Small intestine (tissue), 7 donors: ENCODE data around the gene USP24. TPM values are rescaled to one million over a fixed set of nuclear protein-coding genes. Genes with fewer than 3 reads are reported as not detected.

Source experiments
- DNase-seq, 2 donors: peaks; one replicate each; pipeline versions ENCODE4 v3.0.0 to v3.0.0-alpha.2; 2013
- FAIRE-seq: peaks from 2 replicates; lab custom pipeline; 2012; peaks lifted over from hg19 to GRCh38; lab: Jason Lieb, UNC
- H3K27ac ChIP-seq, 3 donors: one replicate each; pipeline ENCODE4 v1.5.1; 2013; ENCODE audit warnings: low read length in 2 of 3, mild to moderate bottlenecking in 2 of 3, control low read depth in 1 of 3, inconsistent platforms in 1 of 3, low read depth in 1 of 3, moderate library complexity in 1 of 3
- H3K27me3 ChIP-seq, 3 donors: one replicate each; pipeline ENCODE4 v1.6.1; 2013; ENCODE audit warnings: low read length in 3 of 3, inconsistent platforms in 1 of 3; ENCODE audit not compliant: control insufficient read depth in 3 of 3, insufficient read depth in 3 of 3
- H3K36me3 ChIP-seq, 3 donors: one replicate each; pipeline ENCODE4 v1.6.1; 2013; ENCODE audit warnings: low read length in 3 of 3, inconsistent platforms in 1 of 3, low read depth in 1 of 3, mild to moderate bottlenecking in 1 of 3, moderate library complexity in 1 of 3; ENCODE audit not compliant: control insufficient read depth in 3 of 3, insufficient read depth in 2 of 3
- H3K4me1 ChIP-seq, 3 donors: one replicate each; pipeline ENCODE4 v1.6.1; 2013; ENCODE audit warnings: low read length in 2 of 3, inconsistent platforms in 1 of 3, low read depth in 1 of 3, mild to moderate bottlenecking in 1 of 3, moderate library complexity in 1 of 3; ENCODE audit not compliant: control insufficient read depth in 3 of 3, insufficient read depth in 2 of 3
- H3K4me3 ChIP-seq, 3 donors: one replicate each; pipeline ENCODE4 v1.5.1; 2013; ENCODE audit warnings: low read length in 3 of 3, control low read depth in 1 of 3, inconsistent platforms in 1 of 3, low read depth in 1 of 3, mild to moderate bottlenecking in 1 of 3, moderate library complexity in 1 of 3
- H3K9me3 ChIP-seq, 2 donors: one replicate each; pipeline ENCODE4 v1.6.1; 2013; ENCODE audit warnings: low read depth in 1 of 2, low read length in 1 of 2; ENCODE audit not compliant: control insufficient read depth in 2 of 2, insufficient read depth in 1 of 2
- WGBS, 3 donors: extraction: QIAGEN DNeasy Blood & Tissue Kit; methylation state at CpG; one replicate each; pipeline ENCODE4 v1.1.7; 2013; 5-methylcytosine and 5-hydroxymethylcytosine counted together
- polyA plus RNA-seq, 4 donors: library from polyadenylated mRNA; stranded (reverse) in 3 of 4; unstranded in 1 of 4; fragments of 200-250 nt in 3 of 4; fragments of 120-200 nt in 1 of 4; gene quantifications; one replicate each; pipeline versions ENCODE4 v1.2.1 to v1.2.3, GENCODE V29; 2013
- donor health status: healthy with polysubstance abuse.
- donor health status: control.
- donor health status: control.
- donor health status: Bipolar disorder and iron deficiency.
- donor health status: healthy.

USP24 gene
- polyA plus RNA-seq, 4 donors, result 7.3 to 38.3 (median 11.2) TPM

GRCh38 chr1:55045430-55045829, 169.7 kb downstream of the USP24 start:
- Histone ChIP-seq H3K27me3 (peaks cover 0 to 14% (median 2%) of the 10 kb centered on the region in 3 donors), H3K27ac (no peak overlapping the region), H3K36me3 (peaks cover 0 to 4% (median 0%) of the 10 kb centered on the region in 3 donors), H3K4me1 (peaks cover 0 to 7% (median 0%) of the 10 kb centered on the region in 3 donors), H3K9me3 (no peaks in the 10 kb centered on the region), H3K4me3 (no peak overlapping the region)
- WGBS, 3 donors, result 95 to 98% (median 96%) methylated on average over 10 of the region's 10 CpGs
- no peak for DNase-seq
- no peak for FAIRE-seq

- Histone ChIP-seq H3K4me3 (no peak overlapping the region), H3K27me3 (peaks cover 0 to 21% (median 2%) of the 10 kb centered on the region in 3 donors), H3K9me3 (no peaks in the 10 kb centered on the region), H3K27ac (no peak overlapping the region), H3K36me3 (peaks cover 0 to 4% (median 0%) of the 10 kb centered on the region in 3 donors), H3K4me1 (peaks cover 0 to 12% (median 0%) of the 10 kb centered on the region in 3 donors)
- 85 to 88% (median 85%) methylated on average over 15 of the region's 15 CpGs for WGBS, 3 donors
- no peak for FAIRE-seq
- peak in 1 of 2 donors; percentile 13 for DNase-seq
Measured at GRCh38 chr1:55044617-55045397, 170.4 kb downstream of the USP24 start.

- 92 to 97% (median 95%) methylated on average over 9 of the region's 9 CpGs for WGBS, 3 donors
- Histone ChIP-seq H3K27ac (no peak overlapping the region), H3K4me1 (peaks cover 0 to 21% (median 0%) of the 10 kb centered on the region in 3 donors), H3K36me3 (peaks cover 0 to 4% (median 0%) of the 10 kb centered on the region in 3 donors), H3K27me3 (peaks cover 0 to 31% (median 6%) of the 10 kb centered on the region in 3 donors), H3K4me3 (no peak overlapping the region), H3K9me3 (no peaks in the 10 kb centered on the region)
- DNase-seq, result no peak
- FAIRE-seq, result no peak
Measured at GRCh38 chr1:55043726-55044125, 171.4 kb downstream of the USP24 start.

GRCh38 chr1:55043011-55043410, 172.2 kb downstream of the USP24 start:
- DNase-seq (no peak), FAIRE-seq (no peak)

GRCh38 chr1:55041613-55042012, 173.6 kb downstream of the USP24 start:
- Histone ChIP-seq H3K27ac (no peak overlapping the region), H3K4me3 (no peak overlapping the region), H3K27me3 (peaks cover 0 to 32% (median 8%) of the 10 kb centered on the region in 3 donors), H3K4me1 (peaks cover 0 to 21% (median 0%) of the 10 kb centered on the region in 3 donors), H3K9me3 (no peaks in the 10 kb centered on the region), H3K36me3 (peaks cover 0 to 3% (median 0%) of the 10 kb centered on the region in 3 donors)
- DNase-seq (no peak), FAIRE-seq (no peak)
- WGBS, 3 donors, result 72 to 98% (median 84%) methylated on average over 3 of the region's 3 CpGs

More at GRCh38 chr1:55043011-55043410, 172.2 kb downstream of the USP24 start:
- Histone ChIP-seq H3K4me1 (peaks cover 0 to 21% (median 0%) of the 10 kb centered on the region in 3 donors), H3K27me3 (peaks cover 0 to 32% (median 6%) of the 10 kb centered on the region in 3 donors), H3K36me3 (peaks cover 0 to 4% (median 0%) of the 10 kb centered on the region in 3 donors), H3K27ac (no peak overlapping the region), H3K4me3 (no peak overlapping the region), H3K9me3 (no peaks in the 10 kb centered on the region)
- 88 to 96% (median 89%) methylated on average over 2 of the region's 2 CpGs for WGBS, 3 donors

GRCh38 chr1:55040933-55041494, 174.2 kb downstream of the USP24 start:
- WGBS, 3 donors, result 27 to 55% (median 27%) methylated on average over 5 of the region's 5 CpGs
- Histone ChIP-seq H3K4me1 (peaks cover 0 to 21% (median 0%) of the 10 kb centered on the region in 3 donors), H3K36me3 (peaks cover 0 to 2% (median 0%) of the 10 kb centered on the region in 3 donors), H3K27me3 (peaks cover 0 to 32% (median 8%) of the 10 kb centered on the region in 3 donors), H3K9me3 (no peaks in the 10 kb centered on the region), H3K4me3 (peak overlapping the region; percentile 5 to 27 (median 26)), H3K27ac (no peak overlapping the region)
- DNase-seq, result peak in 1 of 2 donors; percentile 17
- no peak for FAIRE-seq

- FAIRE-seq, result no peak
- Histone ChIP-seq H3K27me3 (peaks cover 0 to 32% (median 8%) of the 10 kb centered on the region in 3 donors), H3K36me3 (peaks cover 0 to under 1% (median 0%) of the 10 kb centered on the region in 3 donors), H3K4me1 (peaks cover 0 to 21% (median 0%) of the 10 kb centered on the region in 3 donors), H3K27ac (peak overlapping the region in 1 of 3 donors; percentile 9), H3K4me3 (peak overlapping the region; percentile 22 to 38 (median 27)), H3K9me3 (no peaks in the 10 kb centered on the region)
- WGBS, 3 donors, result 5 to 17% (median 7%) methylated on average over 47 to 49 of the region's 49 CpGs
- peak; percentile 22 to 49 for DNase-seq
Measured at GRCh38 chr1:55040083-55040932, 174.9 kb downstream of the USP24 start.
